SH-SY5Y (cell line): ENCODE results near the gene STK4.

ENCODE experiments used
- GATA2 ChIP-seq: IDR thresholded peaks from 2 replicates; pipeline ENCODE4 v1.6.1; 2011; ENCODE audit warnings: mild to moderate bottlenecking, low read depth, low read length
- GATA3 ChIP-seq: IDR thresholded peaks from 2 replicates; pipeline ENCODE4 v1.6.1; 2011; ENCODE audit warnings: low read depth, mild to moderate bottlenecking, low read length, moderate library complexity

GRCh38 chr20:45008521-45009049 lies 42.3 kb downstream of the STK4 start:
- TF ChIP-seq GATA3 (no peak), GATA2 (no peak)
